ENCODE data around the gene FUOM.

The FUOM gene

DNA sequence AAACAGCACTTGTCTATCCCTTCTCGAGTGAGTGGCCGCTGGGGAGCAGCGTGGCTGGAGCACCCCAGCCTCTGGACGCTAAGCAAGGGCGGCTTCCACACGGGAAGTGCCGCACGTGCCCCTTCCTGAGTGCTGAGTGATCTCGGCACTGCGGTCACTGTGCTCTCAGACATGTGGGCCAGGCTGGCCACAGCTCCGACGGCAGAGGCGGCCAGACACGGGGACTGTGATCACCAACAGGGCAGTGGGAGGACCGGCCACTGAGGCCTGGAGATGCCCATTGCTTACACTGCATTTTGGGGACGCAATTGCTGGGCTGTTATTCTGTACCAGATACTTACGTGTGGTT is 8.3 kb upstream of the FUOM start:
- no peak for DNase-seq

DNA sequence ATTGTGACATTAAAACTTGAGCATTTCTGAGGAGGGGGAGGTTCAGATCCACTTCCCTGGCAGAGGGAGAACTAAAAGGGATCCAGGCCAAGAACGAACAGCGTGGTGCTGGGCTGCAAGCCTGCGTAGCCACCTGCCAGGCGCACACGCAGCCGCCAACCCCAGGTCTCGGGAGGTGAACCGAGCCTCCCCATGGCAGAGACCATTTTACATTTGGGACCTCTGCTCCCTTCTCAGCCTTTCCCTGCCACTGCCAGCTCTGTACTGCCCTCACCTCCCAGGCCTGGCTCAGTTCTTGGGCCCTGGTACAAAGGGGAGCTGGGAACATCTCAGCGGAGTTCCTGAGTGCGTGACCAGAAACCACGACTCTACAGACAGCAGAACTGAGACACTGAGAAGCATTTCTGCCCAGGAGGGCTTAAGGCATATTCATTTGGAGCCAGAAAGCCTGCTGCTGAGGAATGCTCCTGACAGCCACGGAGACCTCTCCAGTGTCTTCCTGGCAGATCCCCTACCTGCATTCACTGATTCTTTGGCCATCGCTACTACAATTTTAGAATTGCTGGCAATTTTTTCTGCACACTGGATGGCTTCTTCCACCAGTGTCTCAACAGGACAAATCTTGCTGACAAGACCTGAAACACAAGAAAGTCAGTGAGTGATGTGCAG is 7.8 kb upstream of the FUOM start:
- peak; percentile 19 for DNase-seq

DNA sequence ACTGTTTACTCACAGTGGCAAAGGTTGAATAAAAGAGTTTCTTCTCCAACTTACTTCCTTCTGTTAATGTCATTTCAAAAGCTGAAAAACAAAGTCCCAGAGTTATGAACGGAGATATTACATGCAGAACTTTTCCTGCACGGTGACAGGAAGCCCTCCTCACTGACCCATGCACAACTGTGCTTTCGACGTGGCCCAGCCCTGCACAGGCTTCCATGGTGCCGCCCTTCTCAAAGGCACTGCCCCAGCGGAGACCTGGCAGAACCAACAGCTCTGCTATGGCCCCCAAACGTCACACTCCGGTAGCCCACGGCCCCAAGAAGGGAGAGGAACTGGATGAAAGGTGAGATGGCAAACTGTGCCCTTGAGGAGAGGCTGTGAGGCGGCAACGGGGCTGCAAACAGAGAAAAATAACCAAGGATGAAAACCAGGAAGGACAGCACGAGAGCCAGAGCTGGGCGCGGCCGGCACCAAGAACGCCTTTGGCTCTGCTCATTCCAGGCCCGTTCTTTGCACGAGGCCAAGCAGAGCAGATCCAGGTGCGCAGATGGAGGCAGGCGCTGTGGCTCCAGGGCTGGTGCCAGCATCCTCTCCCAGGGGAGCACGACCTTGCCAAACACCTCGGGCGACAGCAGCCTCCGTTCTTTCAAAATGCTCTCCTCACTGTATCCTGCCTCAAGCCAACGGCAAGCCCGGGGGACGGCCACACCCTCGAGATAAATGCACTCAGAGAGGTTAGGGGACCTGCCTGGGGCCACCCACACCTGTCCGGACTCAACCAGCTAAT is 7.0 kb upstream of the FUOM start:
- no peak for DNase-seq

DNA sequence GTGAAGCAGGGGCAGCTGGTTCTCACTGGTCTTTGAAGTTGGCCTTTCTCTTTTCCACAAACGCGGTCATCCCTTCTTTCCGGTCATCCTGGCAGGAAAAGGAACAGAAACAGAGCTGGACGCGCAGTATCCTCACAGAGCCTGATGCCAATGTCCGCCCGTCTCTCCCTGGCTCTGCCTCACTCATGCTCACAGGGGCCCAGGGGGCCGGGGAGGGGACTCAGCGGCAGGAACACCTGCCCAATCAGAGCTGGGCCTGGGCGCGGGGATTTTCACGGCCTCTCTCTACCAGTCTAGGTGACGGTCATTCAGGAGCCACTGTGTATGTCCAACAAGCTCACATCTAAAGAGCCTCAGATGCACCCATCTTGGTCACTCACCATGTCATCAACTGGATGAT is 5.0 kb upstream of the FUOM start:
- DNase-seq, result no peak

DNA sequence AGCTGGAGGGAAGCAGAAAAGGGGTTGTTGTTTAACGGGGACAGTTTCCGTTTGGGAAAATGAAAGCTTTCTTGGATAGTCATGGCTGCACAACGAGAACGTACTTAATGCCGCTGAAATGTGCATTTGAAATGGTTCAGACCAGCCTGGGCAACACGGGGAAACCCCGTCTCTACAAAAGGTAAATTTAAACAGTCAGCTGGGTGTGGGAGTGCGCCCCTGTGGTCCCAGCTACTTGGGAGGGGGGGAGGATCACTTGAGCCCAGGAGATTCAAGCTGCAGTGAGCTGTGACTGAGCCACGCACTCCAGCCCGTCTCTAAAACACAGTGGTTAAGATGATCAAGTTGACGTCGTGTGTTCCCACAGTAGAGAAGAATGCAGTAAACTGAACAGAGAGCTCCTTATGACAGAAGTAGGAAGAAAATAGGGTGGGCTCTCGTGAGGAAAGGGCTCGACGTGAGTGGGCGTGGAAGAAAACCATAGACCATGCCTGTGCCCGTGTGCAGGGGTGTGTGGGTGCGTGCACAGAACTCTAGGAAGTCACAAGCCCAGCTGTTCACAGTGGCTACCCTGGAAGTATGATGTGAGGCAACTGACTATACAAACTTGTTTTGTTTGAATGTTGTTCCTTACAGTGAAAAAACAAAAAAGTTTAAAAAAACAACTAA is 4.1 kb upstream of the FUOM start:
- no peak for DNase-seq

DNA sequence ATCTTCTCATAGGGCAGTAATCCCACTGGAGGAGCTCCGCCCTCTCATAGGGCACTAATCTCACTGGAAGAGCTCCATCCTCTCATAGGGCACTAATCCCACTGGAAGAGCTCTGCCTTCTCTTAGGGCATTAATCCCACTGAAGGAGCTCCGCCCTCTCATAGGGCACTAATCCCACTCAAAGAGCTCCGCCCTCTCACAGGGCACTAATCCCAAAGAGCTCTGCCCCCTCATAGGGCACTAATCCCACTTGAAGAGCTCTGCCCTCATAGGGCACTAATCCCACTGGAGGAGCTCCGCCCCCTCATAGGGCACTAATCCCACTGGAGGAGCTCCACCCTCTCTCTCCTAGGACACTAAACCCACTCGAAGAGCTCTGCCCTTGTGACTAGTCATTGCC is 3.4 kb upstream of the FUOM start:
- DNase-seq, result no peak

DNA sequence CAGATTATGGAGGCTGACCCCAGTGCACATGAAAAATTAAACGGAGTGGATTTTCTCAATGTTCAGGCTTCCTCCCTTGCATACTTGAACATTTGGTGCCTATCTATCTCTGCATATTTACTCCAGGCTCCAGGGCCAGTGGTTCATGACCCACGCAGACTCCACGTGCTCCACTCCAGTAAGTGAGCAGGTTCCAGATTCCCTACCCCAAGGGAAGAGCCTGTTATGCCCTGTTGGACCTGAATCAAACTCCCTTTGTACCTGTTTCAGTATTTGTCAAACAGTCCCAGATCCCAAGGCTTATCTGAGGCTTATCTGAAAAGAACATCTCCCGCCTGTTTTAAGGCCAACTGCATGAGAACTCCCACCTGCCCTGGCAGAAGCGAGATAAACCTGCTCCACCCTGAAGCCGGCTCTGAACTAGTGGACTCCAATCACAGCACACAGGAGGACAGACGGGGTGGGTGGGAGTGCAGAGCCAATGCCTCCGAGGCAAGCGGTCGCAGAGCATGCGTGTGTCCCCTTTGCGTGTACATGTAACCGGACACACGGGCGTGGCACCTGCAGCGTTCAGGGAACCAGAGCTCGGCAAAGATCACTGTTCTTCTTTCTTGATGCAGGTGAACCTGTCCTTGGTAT is 2.3 kb upstream of the FUOM start:
- DNase-seq, result no peak

DNA sequence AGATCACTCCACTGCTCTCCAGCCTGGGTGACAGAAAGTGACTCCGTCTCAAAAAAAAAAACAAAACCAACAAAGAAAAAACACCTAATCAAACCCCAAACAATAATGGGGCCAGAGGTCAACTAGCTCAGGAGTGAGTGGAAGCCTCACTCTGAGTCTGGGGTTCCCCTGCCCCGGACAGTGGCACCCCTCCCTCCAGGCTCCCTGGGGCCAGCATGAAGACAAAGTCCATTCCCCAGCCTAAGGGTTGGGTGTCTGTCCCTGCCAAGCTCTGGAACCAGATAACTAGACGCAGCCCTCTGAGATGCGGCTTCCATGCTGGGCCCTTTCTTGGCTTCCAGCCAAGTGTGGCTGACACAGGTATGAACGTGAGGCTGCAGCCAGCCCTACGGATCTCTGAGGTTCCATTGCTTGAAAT is 1.7 kb upstream of the FUOM start:
- no peak for DNase-seq

DNA sequence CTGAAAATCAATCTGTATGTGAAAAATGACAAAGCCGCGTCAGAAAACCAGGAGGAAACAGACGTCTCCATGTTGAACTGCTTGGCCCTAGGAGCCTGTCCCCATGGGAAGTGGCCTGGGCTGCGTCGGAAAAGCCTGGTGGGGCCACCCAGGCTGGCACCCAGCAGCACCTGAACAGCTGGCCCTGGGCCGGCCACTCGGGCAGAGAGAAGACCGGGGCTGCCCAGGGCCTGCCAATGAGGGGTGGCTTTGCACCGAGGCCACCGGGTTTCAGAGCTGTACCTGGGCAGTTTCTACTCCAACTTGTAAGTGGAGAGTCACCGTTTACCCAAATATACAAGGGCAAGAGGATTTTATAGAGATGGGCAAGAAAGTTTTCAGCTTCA is 1.1 kb upstream of the FUOM start:
- no peak for DNase-seq

DNA sequence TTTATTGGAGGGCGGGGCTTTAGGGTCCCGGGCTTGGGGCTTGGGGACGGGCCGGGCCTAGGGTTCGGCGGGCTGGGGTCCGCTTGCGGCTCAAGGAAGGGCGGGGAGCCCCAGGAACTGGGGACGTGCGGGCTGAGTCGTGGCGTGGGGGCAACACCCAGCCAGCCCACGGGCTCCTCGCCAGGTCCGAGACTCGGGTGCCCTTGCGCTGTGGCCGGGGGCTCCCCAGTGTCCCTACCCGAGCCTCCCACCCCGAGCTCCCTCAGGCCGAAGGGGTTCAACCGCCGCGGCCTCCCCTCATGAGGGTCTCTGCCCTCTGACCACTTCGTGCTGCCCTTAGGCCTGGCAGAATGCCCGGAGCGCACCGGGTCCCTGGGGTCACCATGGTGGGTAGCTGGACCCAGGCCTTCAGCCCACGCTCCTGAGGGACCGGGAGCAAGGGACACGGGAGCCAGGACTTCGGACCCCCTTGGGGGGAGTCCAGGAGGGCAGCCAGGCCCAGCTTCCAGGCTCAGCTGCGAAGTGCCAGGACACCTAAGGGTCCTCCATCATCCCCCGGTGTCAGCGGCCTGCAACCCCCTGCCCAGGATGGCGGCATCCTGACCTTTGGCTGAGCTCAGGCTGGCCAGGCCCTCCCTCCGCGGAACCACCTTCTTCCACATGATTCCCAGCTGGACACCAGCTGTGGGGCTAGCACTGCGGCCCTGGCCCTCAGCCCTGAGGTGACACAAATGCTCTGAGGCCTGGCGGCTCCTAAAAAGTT is 524 bp upstream of the FUOM start:
- DNase-seq, result no peak

DNA sequence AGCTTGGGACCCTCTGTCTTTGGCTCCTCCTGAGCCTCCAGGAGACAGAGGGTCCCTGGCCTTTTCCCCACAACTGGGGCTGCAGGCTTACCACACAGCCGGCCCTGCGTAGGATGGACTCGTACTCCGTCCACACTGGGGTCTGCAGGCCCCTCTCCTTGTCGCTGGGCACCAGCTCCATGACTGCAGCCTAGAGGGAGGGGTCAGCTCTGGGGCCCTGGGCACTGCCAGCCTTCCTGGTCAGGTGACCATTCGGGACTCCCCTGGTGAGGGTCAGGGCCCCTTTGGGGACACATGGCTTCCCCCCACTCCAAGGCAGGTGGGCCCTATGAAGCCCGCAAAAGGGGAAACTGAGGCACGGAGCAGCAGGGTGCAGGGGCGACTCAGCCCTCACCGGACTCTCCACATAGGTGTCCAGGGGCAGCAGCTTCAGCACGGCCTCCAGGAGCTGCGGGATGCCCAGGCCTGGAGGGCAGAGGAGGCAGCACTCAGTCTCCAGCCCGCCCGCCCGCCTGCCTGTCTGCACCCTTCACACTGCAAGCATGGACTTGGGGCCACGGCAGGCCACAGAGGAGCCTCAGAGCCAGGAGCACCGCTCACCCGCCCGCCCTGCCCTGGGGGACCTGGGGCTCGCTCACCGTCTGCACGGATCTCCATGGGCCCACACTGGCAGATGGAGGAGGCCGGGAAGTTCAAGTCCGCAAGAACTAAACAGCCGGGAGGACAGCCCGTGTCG is 1.1 kb downstream of the FUOM start:
- no peak for DNase-seq

DNA sequence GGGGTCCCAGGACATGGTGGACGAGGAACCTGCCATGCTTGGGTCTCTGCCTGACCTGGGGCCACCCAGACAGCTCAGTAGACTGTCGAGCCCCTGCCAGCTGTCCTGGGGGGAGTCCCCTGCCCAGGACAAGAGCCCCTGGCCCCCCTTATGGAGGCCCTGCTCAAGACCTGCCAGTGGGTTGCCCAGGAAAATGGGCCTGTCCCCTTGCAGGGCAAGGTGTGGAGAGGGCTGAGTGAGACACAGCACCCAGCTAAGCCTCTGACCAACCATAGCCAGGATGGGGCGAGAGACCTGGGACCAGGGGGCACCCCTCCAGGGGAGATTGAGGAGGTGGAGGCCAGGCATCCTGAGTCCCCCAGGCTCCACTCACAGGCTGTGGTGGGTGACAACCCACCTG is 1.8 kb downstream of the FUOM start:
- no peak for DNase-seq

DNA sequence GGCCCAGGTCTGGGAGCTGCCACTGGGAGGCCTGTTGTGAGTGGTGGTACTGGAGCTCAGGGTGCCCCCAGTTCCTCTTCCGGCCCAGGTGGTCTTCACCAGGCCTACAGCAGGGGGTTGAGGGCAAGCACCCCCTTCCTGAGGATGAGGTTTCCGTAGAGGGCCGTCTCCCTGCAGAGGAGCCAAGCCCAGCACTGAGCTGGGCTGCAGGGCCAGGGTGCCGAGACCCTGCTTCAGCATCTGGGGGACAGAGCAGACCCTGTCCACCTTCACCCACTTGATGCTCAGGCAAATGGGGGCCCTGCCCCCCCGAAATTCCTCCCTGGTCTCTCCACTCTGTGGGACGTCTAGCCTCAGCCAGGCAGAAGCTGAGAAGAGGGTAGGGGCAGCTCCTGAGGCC is 2.6 kb downstream of the FUOM start:
- no peak for DNase-seq

DNA sequence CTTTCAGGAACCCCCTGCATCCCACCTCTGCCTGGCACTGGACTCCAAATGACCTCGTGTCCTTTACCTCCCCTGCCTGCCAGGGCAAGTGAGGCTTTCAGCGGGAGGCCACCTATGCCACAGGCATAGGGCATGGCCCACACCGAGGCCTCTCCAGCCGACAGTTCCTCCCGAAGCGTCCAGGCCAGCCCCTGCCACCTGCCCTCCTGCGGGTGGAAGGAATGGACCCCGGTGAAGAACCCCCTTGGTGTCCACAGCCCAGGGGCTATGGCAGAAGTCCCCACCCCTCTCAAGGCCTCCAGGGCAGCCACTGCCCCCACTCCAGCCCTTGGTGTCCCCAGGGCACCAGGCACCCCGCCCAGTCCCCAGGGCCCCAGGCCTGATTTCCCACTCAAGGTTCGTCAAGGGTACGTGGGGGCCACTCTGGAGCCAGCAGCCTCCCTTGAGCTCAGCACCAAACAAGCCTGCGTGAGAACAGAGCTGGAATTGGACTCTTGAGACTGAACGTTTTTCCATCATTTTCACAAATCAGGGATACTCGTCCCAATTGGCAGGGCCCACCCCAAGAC is 3.1 kb downstream of the FUOM start:
- DNase-seq, result no peak

DNA sequence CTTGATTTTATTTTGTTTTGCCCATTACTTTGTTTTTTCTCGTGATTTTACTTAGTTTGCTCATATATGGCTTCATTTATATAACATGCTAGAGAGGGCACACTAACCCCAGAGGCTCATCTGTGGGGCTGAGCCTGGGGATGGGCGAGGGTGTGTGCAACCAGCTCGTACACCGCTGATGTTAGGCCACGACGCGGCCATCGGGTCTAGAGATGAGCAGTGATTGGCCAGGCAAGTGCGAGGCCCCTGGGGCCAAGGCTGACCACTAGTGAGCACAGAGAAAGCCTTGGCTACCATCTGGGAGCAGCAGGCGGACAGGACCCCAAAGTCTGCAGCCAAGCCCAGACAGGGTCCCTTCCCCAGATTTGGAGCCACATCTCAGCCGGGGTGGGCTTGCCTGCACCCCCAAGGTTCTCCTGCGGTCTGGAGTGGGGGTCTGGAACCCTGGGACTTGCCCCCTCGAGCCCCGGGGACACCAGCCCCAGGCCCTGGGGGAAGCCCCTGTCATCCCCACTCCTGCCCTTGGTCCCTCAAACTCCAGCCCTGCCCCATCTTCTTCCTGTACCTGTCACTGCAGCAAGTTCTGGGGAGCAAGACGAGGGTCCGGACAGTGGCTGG is 3.7 kb downstream of the FUOM start:
- DNase-seq, result no peak

DNA sequence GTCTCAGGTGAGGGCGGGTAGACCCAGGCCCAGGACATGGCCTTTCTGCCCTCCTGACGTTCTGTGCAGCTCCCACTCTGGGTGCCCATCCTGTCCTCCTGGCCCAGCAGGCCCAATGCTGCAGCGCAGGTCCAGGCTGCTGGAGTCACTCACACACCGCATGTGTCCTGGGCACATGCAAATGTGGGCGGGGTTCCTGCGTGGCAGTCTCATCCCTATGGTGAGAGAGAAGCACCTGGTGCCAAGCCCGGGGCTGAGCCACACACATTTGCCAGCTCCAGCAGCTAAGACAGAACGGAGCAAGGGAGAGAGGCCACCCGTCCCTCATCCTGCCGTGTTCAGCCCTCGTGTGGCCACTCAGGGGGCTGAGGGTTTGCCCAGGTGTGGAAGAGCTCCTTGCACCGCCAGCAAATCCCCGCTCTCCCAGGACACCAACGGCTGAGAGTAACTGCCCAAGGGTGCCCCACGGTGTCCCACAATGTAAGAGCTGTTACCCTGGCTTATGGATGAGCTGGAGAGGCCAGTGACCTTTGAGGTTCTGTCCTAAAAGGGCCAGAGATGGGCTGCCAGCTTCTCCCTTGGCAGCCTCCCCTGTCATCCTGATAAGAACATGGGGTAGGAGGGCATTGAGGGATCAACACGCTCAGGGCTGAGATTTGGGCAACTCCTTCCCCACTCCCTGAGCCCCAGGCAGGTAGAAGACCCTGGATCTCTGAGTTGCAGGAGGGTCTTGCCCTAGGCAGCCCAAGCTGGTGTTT is 4.4 kb downstream of the FUOM start:
- no peak for DNase-seq

DNA sequence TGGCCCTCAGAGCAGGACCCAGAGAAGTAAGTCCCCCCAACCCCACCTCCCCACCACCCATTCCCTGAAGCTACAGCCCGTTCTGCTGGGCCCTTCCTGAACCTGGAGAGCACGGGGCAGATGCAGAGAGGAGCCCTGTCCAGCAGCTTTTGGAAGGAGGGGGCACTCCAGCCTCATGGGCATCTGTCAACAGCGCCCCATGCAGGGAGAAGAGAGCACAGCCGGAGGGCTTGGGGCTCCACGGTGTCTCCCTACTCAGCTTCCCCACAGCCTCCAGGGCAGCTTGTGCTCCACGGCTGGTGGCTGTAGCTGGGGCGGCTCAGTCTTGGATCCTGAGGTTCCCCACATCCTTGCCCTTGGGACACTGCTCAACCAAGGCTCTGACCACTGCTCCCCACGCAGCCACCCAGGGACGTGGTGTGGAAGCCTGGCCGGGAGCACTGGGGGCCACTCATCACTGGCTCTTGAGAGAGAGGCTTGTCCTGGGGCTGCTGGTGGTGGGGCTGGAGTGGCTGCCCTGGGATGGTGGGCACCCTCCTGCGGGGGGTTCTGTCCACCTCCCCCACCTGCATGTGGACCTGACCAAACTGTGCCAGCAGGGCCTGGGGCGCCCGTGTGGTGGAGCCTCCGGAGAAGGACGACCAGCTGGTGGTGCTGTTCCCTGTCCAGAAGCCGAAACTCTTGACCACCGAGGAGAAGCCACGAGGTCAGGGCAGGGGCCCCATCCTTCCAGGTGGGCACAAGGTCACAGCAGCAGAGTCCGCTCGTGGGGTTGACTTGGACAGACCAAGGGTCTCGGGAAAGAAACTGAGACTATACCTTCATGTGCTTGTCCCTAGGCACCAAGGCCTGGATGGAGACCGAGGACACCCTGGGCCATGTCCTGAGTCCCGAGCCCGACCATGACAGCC is 6.2 kb downstream of the FUOM start:
- no peak for DNase-seq

DNA sequence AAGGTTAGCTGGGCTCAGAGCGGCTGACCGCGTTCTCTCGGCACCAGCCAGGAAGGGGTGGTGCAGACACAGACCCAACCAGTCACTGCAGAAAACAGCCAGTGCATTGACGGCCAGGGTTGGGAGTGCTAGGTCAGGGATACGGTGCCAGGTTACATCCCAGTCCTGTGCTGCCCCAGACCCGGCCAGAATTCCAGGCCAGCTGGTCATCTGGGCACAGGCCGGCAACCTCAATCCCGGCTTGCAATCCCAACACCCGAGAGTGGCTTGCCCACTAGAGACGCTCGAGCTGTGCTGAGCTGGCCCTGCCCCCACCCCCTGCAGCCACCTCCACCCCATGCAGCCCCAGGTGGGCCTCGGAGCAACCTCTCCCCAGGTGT is 6.9 kb downstream of the FUOM start:
- DNase-seq, result no peak

DNA sequence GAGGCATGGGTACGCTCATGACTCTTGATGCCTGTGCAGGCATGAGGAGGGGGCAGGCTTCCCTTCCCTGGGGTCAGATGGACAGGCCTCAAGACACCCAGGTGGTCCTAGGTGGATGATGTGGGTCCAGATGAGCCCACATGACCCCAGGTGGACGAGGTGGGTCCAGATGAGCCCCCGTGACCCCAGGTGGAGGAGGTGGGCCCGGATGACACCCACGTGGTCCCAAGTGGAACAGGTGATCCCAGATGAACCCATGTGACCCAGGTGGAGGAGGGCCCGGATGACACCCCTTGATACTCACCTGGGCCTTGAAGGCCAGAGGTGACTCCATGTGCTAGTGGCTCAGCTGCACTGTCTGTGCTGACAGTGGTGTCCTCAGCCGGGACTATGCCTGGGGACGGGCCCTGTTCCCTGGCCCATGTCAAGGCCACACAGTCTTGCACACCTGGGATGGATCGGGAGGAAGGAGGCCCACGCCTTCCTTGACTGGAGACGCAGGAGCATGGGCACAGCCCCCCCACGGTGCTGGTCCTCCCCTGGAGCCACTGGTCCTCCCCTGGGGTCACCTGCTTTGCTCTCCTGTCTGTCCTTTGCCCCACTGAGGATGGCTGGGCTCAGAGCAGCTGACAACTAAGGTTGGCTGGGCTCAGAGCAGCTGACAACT is 7.4 kb downstream of the FUOM start:
- no peak for DNase-seq

All from NCI-H1694 (cell line).